ENCODE measurements around the gene NOG.

NOG gene

GRCh38 chr17:56596691-56597494, 3.4 kb downstream of the NOG start:
- no peak for DNase-seq (ENCODE audit: low read depth)

GRCh38 chr17:56597495-56597990, 4.0 kb downstream of the NOG start:
- DNase-seq (ENCODE audit: low read depth), result no peak

GRCh38 chr17:56598466-56598865, 5.0 kb downstream of the NOG start:
- no peak for DNase-seq (ENCODE audit: low read depth)

GRCh38 chr17:56599088-56599487, 5.6 kb downstream of the NOG start:
- DNase-seq (ENCODE audit: low read depth), result no peak

GRCh38 chr17:56599566-56599965, 6.1 kb downstream of the NOG start:
- no peak for DNase-seq (ENCODE audit: low read depth)

- no peak for DNase-seq (ENCODE audit: low read depth)
Measured at GRCh38 chr17:56600256-56600655, 6.8 kb downstream of the NOG start.

- no peak for DNase-seq (ENCODE audit: low read depth)
Measured at GRCh38 chr17:56601591-56601990, 8.1 kb downstream of the NOG start.

- no peak for DNase-seq (ENCODE audit: low read depth)
Measured at GRCh38 chr17:56602292-56603130, 9.0 kb downstream of the NOG start.

GRCh38 chr17:56603486-56604238, 10.2 kb downstream of the NOG start:
- DNase-seq (ENCODE audit: low read depth), result no peak

- DNase-seq (ENCODE audit: low read depth), result no peak
Measured at GRCh38 chr17:56604691-56605290, 11.3 kb downstream of the NOG start.

GRCh38 chr17:56608944-56609343, 15.4 kb downstream of the NOG start:
- no peak for DNase-seq (ENCODE audit: low read depth)

GRCh38 chr17:56610321-56610720, 16.8 kb downstream of the NOG start:
- no peak for DNase-seq (ENCODE audit: low read depth)

- DNase-seq (ENCODE audit: low read depth), result no peak
Measured at GRCh38 chr17:56613131-56613530, 19.6 kb downstream of the NOG start.

- DNase-seq (ENCODE audit: low read depth), result no peak
Measured at GRCh38 chr17:56614522-56614921, 21.0 kb downstream of the NOG start.

GRCh38 chr17:56616239-56616638, 22.7 kb downstream of the NOG start:
- no peak for DNase-seq (ENCODE audit: low read depth)

GRCh38 chr17:56623383-56623782, 29.9 kb downstream of the NOG start:
- no peak for DNase-seq (ENCODE audit: low read depth)

- no peak for DNase-seq (ENCODE audit: low read depth)
Measured at GRCh38 chr17:56624309-56624708, 30.8 kb downstream of the NOG start.

- no peak for DNase-seq (ENCODE audit: low read depth)
Measured at GRCh38 chr17:56624912-56625311, 31.4 kb downstream of the NOG start.

GRCh38 chr17:56629531-56630075, 36.1 kb downstream of the NOG start:
- no peak for DNase-seq (ENCODE audit: low read depth)

GRCh38 chr17:56630202-56630601, 36.7 kb downstream of the NOG start:
- DNase-seq (ENCODE audit: low read depth), result no peak

GRCh38 chr17:56633681-56634080, 40.2 kb downstream of the NOG start:
- DNase-seq (ENCODE audit: low read depth), result no peak

GRCh38 chr17:56635641-56636040, 42.1 kb downstream of the NOG start:
- no peak for DNase-seq (ENCODE audit: low read depth)

Measured in T-helper 22 cell (primary cell).